GM12873 (cell line): Measurements from ENCODE around the gene CAB39.

Experiments
- TF ChIP-seq, protein P1 (sequence below): IDR thresholded peaks from 2 replicates; pipeline ENCODE4 v1.5.1; 2012; ENCODE audit warnings: low read depth, mild to moderate bottlenecking, moderate library complexity, low read length, control low read depth; ENCODE audit not compliant: insufficient read depth; ENCODE audit errors: missing control alignments

Gene CAB39

GRCh38 chr2:230864122-230864604, 151.5 kb downstream of the CAB39 start:
- TF ChIP-seq, protein P1, sequence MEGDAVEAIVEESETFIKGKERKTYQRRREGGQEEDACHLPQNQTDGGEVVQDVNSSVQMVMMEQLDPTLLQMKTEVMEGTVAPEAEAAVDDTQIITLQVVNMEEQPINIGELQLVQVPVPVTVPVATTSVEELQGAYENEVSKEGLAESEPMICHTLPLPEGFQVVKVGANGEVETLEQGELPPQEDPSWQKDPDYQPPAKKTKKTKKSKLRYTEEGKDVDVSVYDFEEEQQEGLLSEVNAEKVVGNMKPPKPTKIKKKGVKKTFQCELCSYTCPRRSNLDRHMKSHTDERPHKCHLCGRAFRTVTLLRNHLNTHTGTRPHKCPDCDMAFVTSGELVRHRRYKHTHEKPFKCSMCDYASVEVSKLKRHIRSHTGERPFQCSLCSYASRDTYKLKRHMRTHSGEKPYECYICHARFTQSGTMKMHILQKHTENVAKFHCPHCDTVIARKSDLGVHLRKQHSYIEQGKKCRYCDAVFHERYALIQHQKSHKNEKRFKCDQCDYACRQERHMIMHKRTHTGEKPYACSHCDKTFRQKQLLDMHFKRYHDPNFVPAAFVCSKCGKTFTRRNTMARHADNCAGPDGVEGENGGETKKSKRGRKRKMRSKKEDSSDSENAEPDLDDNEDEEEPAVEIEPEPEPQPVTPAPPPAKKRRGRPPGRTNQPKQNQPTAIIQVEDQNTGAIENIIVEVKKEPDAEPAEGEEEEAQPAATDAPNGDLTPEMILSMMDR, result no peak

GRCh38 chr2:230864605-230865306, 152.1 kb downstream of the CAB39 start, which contains the start of gene ITM2C:
TSS of gene ITM2C (plus strand) at chr2:230864942. CDS start at chr2:230865026, 84 bp downstream.
- TF ChIP-seq, protein P1, result peak; percentile 56

DNA sequence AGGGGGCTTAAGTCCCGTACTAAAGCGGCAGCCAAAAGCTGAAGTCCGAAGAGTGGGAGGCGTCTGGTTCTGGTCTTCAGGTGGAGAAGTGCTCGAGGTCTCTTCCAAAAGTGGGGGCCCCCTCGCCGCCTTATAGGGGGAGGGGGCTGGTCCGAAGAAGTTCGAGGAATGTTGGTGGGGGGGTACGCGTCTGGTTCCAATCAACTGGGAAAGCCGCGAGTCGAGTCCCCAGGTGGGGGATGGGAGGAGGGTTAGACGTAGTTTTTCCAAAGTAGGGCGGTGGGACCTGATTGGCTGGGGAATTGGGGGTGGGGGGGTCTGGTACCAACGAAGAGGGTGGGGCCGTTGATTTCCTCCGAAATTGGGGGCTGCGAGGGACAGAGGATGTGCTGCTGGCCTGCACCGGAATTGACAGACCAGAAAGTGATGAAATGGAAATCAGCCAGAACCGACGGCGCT, 152.7 kb downstream of the CAB39 start:
- TF ChIP-seq, protein P1, result no peak

DNA sequence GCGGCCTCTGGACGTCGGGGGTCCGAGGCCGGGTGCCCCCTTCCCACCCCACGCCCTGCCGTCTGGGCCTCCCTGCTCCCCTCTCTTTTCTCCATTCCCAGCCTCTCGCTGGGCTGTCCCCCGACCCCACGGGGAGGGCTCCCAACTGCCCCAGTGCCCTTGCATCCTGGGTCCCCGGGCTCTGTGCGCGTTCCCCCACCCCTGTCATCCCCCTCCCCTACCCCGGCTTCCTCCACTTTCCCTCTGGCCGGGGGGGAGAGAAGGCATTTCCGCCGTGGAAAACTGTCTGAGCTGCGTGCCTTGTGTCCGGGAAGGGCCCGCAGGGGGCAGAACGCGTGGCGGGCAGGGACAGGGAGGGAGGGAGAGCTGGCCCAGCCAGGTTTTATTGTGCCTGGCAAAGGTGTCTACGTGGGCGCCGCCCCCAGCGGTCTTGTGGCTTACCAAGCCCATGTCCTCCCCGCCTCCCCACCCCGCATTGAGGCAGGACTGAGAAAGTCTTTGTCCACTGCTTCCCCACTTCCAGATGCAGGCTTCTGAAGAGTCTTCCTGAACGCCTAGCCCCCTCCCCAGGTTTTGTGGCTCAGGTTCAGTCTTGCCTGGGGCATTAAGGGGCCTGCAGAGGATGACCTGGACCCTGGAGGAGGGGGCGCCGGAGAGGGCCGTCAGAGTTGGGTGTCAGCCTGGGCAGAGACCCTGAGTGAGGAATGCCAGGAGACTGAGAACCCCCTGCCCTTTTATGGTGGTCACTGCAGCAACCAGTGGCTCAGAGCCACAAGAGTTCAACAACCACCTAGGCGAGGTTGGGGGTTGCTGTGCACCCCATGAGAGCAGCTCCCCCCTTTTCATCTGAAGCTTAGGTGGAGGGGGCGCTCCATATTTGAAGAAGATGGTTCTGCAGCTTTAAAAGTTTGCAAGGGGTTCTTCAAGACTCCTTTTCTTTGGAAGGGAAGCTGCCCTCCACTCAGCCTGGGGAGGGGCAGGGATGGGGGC, 153.4 kb downstream of the CAB39 start:
- TF ChIP-seq, protein P1, result no peak

DNA sequence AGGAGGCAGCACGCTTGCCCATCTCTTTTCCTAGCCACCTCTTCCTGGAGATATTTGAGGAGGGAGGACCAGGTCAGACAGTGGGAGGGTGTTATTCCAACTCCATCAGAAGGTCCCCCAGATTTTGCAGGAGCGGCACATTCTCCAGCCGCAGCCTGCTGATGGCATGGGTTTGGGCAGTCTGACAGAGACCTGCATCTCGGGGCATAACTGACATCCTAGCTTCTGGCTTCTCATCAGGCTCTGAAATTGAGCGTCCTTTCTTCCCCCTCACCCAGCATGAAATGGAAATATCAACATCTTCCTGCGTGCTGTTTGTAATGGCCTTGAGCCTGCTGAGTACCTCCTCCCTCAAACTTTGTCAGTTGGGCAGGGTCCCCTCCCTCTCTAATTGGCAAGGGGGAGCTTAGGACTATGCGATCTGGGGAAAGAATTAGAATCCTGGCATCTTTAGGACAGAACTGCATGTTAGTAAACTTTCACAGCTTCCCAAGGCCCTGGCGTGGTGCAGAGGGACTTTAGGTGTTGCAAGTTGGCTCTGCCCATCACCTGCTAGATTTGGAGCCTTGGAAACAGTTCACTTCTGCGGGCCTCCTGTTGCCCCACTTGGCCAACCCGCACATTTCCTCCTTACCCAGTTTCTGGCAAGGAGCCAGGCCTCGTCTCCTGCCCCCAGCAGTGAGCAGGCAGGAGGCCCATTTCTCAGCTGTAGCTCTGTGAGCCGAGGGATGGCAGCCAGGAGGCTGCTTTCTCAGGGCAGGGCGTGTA, 154.3 kb downstream of the CAB39 start:
- TF ChIP-seq, protein P1, result no peak

GRCh38 chr2:230868161-230868946, 155.7 kb downstream of the CAB39 start:
- TF ChIP-seq, protein P1, result no peak
